HG02642 (cell line): ENCODE results near the gene LRP5.

Source experiments
- ATAC-seq: cut with Tn5 transposase; IDR thresholded peaks from one replicate; pipeline ENCODE4 v1.9.1; 2021; ENCODE audit warnings: mild to moderate bottlenecking; ENCODE audit not compliant: unreplicated experiment, poor library complexity

LRP5 gene

DNA sequence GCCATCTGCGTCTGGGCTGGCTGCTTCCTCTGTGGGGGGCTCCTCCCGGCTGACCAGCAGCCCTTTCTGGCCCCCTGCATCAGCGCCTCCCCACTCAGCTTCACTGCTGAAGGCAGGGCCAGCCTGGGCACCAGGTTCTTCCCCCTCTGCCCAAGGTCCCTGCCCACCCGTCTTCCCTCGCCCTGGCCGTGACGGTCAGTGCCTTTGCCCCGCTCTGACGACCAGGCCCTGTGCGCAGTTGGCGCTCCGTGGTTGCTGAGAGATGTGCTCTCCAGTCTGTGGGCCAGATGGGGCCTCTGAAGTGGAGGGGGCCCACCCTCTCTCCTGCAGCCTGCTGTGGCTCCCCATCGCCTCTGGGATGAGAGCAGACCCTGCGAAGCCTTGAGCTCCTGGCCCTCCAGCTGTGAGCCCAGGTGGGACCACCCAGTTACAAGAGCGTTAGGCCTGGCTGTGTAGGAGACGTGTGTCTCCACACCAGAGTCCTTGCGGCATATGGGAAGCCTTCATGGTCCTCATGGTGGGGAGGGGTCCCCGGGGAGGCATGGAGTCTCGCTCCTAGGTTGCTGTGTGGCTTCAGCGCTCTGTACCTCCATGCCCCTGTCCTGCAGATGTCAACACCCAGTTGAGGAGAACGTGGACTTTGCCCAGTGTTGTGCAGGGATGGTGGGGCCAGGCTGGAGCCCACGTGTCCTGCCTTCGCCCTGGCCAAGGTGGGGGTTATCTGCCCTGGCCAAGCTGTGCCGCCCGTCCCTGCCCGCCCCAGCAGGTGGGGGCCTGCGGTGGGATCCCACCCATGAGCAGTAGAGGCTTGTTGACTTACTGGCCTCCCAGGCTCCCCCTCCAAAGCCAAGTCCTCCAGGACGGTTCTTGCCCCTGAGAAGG is 14.2 kb downstream of the LRP5 start:
- ATAC-seq = no peak

DNA sequence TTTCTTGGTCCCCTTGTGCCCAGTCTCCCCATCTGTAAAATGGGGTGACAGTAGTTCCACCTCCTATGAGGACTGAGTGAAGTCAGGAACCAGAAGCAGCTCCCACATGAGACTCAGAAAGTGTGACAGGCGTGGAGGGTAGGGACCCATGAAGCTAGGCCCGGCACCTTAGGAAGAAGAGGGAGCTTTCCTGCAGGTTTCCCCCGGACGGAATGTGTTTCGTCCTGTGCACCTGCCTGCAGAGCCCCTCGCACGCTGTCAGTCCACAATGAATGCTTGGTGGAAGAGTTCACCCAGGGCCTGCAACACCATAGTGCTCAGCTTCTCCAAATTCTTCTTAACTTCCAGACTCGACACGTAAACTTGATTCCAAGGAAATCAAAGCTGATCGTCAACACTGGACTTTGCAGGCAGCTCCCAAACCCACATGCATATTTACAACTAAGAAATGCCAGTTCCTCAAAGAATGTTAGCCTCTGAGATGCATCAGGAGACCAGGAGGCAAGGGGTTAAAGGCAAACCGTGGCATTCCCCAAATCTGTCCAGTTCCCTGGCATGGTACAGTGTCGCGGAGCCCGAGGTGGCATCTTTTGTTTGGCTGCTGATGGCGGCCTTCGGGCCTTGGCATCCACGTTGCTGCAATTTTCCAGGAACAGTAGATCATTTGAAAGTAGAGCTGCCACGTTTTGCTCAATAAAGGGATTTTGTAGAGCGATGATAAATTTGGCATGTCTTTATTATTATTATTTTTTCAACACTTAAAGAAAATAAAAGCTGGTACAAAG is 15.4 kb downstream of the LRP5 start:
- ATAC-seq = no peak

DNA sequence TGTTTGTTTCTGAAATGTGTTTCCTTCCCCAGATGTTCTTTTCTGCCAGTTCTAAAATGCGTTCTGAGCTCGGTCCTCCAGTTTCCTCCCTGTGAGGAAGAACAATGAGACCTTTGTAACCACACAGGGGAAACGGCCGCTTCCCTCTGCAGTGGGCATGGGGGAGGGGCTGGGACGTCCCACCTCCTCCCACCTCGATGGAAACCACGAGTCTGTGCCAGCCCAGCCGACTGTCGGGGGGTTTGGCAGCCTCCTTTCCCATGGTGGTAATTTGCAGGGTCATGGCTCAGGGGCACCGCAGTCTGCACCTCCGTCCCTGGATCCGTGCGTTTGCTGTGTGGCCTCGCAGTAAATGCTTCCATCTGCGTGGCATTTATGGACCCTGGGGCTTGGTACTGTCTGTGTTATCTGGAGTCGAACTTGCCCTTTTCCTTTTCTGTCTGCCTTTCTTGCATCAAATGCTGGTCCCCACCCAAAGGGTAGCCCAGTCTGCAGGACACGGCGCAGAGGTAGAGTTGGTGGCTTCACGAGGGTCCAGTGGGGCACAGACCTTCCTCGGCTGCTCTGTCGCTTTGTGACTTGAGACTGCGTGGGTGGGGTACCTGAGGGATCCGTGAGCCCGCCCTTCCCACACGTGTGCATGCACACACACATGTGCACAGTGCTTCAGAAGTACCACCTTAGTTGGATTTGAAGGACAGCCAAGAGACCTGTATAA is 16.1 kb downstream of the LRP5 start:
- no peak for ATAC-seq

DNA sequence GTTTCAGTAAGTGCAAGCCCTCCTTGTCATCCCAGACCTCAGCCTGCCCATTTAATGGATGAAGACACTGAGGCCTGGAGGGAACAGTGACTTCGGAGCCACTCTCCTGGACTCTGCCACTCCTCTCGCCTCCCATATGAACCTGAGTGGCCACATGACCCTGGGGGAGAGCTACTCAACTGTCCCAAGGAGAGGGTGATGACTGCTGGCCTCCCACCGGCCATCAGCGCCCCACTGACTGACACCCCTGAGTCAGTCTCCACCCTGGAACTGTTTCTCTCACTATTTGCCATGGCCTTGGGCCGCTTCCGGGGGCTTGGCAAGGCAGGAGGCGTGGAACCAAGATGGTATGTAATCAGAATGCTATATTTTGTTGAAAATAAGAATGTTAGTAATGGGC is 17.1 kb downstream of the LRP5 start:
- no peak for ATAC-seq

DNA sequence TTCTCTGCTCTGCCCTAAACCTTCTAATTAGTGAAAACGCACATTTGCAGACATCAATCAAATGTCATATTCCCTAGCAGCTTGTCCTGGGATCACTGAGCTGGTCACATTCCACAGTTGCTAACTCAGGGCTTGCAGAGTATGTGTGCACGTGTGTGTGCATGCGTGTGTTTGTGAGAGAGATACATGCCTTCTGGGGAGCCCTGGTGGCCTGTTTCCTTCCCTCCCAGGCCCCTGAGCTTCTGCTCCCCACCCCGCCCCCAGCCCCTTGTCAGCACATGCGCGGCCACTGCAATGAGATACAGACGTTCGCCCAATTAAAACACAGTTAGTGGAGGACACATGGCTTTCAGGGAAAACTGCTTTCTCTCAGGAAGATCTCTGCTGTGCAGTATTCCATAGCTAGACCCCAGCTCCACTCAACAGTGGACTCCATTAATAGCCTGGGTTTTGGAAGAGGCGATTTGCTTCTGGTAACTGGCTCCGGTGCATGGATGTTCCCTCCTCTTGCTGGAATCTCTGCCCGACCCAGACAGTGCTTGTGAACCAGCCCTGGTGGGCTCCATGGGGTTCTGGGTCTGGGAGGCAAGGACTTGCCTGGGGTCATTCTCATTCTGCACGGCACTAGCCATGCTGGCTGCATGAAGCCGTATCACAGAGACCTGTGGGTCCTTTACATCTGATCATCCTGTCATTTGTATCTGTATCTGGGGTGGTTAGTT is 17.7 kb downstream of the LRP5 start:
- ATAC-seq = no peak

DNA sequence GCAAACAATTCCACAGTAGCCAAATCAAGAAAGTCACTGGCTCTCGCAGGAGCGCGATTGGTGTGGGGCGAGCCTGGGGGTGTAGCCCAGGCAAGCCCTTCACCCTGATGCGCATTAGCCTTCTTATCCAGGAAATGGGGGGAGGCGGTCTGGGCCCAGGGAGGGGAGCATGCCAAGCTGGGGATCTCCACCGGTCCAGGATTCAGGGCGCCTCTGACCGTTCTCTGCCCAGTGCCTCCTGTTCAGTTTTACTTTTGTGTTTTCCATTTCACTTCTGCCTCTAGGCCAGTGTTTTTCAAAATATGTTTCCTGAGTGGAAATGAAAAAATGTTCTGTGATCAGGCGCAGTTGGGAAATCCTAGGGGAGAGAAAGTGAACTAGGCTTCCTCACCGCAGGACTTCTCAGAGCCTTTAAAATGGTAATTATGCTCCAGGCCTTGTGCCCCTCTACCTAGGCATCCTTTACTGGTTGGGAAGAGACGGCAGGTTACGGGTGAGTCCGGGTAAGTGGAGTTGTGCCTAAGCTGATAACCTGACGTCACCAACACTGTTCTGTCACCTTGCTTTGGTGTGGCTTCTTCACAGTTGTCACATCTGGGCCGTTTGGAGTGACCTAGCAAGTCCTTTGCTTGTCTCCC is 18.4 kb downstream of the LRP5 start:
- ATAC-seq = no peak

DNA sequence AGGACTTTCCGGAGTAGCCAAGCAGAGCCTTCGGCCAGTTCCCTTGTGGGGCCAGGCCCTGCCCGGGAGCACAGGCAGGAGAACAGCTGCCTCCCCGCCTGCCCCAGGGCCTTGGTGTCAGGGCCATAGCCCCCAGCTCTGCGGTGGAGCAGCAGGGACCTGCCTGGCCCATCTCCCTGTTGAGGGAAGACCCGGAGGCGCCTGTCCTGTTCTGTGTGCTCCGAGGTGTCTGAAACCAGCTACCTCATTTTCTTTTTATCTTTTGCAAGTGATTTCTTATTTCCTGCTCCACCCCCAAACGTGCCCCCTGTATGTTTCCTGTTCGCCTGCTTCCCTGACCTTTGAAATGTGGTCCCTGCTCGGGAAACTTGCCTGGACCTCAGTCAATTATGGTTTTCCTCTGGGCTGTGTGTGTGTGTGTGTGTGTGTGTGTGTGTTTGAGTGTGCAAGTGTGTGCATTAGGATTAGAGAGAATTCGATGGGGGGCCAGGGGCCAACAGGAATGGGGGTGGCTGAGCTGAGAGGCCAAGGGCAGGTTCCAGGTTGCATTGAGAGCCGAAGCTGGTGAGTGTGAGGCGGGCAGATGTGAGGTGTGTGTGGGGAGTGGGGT is 19.1 kb downstream of the LRP5 start:
- no peak for ATAC-seq

DNA sequence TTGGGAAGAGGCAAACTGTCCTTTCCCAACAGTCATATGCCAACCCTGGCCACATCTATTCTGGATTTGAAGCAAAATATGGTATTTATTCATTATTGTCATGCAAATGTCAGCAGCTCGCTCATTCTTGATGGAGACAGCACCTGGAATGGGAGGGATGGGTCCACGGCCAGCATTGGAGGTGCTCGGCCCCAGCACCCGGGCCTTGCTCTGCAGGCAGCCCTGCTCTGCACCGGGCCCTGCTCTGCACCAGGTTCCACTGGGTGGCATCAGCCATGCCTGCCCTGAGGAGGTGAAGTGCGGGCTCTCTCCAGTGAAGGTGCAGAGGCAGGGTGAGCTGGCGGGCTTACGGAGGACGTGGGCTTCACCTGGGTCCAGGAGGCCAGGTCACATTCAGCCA is 19.8 kb downstream of the LRP5 start:
- no peak for ATAC-seq

DNA sequence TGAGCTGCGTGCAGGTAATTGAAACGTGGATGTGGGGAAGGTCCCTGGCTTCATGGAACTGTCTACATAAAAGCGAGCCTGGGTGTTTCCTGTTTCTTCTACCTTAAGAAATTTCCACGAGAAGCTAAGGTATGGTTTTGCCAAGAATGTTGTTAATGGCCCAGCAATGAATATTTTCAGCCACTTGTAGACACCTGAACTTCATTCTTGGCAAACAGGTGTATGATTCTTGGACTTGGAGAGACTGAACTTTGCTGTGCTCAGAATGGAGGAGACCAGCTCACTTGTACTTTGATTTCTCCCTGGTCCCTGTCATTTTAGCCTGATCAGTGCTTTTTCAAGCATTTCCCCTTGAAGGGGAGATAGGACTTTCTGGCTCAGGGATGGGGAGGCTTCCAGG is 20.8 kb downstream of the LRP5 start:
- ATAC-seq = no peak

DNA sequence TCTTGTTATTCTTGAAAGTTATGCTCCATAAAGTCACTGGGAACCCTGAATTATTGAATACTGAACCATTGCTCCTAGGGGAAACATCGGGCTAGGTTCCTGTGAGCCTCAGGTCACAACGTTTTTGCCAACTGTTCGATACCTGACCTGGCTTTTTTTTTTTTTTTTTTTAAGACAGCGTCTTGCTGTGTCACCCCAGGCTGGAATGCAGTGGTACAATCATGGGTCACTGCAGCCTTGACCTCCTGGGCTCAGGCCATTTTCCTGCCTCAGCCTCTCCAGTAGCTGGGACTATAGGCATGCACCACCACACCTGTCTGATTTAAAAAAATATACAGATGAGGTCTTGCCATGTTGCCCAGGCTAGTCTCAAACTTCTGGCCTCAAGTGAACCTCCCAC is 22.5 kb downstream of the LRP5 start:
- ATAC-seq = no peak

DNA sequence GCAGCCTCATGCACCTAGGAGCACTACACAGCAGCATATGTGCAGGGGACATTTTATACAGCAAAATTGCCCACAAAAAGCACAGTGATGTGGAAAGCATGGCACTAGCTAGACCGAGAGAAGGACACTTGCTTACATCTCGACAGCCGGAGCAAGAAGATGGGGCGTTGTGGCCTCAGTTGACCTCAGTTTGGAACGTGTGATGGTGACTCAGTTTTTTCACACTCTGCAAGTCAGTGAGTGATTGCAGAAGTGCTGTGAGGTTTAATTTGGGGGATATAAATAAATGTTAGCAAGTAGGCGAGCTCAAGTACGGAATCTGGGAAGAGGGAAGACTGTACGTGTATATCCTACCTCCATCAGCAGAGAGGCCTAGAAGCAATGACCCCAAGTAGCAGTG is 23.3 kb downstream of the LRP5 start:
- no peak for ATAC-seq

DNA sequence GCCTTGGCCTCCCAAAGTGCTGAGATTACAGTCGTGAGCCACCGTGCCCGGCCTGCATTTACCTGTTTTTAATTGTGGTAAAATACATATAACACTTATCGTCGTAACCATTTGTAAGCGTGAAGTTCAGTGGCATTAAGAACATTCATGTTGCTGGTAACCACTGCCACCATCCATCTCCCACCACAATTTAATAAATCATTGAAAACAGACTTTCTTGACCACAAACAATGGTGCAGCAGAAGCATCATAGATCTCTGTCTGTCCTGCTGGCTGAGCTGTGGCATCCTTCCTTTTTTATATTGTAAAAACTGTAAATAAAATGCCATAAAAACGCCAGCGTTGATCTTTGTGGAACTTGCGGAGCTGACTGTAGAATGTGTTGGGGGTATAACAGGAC is 24.3 kb downstream of the LRP5 start:
- ATAC-seq = no peak

DNA sequence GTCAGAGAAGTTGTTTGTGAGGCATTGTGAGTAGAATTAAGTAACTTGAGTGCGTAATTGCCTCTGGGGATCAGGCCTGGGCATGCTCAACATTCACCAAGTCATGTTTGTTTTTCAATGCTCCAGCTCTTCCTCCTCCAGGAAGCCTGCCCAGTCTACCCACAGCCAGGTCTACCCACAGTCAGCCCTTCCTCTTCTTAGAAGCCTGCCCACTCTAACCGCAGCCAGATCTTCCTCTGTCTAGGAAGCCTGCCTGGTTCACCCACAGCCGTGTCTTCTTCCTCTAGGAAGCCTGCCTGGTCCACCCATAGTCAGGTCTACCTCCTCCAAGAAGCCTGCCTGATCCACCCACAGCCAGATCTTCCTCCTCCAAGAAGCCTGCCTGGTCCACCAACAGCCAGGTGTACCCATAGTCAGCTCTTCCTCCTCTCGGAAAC is 25.0 kb downstream of the LRP5 start:
- no peak for ATAC-seq

DNA sequence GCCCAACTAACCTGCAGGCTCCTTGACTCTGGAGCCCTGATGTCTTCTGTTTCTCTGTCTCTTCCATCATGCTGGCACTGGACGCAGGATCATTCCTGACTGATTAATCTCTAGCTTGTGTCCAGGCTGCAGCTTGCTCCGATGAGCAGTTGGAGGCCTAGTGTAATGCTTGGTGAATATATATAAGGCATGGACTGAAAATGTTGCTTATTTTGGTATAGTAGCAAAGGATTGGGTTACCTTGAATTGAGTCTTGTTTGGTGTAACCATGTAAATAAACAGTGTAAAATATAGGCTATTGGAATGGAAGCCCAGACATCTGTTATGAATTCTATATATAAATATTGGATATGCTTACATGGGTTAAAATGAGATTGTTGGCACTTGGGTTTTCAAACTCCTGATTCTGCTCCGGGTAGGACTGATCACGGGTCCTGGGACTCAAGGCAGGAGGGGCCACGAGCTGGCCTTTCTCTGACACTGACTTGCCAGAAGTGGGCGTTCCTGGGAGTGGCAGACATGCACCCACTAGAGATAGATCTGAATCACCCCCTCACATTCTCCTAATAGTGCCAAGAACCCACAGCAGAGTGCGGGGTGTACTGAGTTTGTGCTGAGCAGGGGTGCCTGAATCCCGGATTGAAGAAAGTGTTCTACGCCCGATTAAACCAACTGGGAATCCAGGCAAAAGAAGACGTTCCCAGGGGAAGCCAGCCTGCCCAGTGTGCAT is 25.8 kb downstream of the LRP5 start:
- no peak for ATAC-seq

DNA sequence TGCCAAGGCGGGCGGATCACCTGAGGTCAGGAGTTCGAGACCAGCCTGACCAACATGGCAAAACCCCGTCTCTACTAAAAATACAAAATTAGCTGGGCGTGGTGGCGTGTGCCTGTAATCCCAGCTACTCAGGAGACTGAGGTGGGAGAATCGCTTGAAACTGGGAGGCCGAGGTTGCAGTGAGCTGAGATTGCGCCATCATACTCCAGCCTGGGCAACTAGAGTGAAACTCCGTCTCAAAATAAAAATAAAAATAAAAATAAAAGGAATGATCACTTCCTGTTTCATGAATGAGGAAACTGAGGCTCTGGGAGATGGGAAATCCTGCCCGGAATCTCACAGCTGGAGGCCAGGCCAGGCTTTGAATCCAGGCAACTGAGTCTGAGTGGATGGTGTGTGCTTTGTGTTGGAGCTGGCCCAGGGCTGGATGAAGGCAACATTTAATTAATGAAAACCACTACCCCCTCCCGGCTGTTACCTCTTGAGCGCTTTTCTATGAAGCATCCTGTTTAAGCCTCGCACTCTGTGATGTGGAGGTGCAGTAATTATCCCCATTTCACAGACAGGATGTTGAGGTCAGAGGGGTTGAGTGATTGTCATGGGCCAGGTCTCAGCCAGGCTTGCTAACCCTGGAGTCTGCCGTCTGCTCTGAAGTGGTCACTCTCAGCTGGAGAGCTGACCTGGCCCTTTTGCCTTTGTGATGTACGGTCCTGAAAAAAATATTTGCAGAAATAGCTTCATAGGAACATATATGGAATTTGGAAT is 27.8 kb downstream of the LRP5 start:
- no peak for ATAC-seq

DNA sequence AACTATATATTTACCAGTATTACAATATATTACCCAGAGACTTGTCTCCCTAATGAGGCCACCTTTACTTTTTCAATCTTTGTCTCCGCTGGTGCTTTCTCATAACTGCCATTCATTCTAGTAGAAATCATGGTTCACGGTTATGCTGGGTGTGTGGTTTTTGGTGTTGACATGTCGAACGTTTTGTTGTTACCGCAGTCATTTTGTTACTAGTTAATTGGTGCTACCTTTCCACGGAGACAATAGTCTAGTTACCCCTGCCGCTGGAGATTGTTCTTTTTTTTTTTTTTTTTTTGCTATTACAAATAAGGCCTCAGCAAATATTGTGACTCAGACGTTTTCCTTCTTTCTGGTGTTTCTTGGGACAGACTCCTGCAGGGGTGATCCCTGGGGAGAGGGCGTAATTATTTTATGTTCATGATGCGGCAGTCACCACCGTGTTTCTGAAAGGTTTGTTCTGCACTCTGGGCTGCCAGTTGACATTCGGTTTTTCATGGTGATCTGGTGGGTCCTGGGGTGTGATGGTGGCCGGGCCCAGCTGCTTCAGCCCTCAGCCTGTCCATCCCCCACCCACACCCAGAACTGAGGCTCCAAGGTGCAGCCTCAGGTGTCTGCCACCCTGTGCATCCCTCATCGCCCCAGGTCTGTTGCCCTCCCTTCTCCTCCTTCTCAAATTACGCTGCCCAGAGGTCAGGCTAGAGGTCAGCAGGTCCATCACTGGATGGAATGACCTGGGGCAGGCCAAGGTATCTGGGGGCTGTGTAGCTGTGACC is 28.6 kb downstream of the LRP5 start:
- ATAC-seq = no peak
